ENCODE data around the gene WDR7.
"Not testable (repeated sequence)": the region's sequence is repeated elsewhere in the genome, so short reads cannot be mapped to it uniquely, and the experiment has no call there.

The WDR7 gene

DNA sequence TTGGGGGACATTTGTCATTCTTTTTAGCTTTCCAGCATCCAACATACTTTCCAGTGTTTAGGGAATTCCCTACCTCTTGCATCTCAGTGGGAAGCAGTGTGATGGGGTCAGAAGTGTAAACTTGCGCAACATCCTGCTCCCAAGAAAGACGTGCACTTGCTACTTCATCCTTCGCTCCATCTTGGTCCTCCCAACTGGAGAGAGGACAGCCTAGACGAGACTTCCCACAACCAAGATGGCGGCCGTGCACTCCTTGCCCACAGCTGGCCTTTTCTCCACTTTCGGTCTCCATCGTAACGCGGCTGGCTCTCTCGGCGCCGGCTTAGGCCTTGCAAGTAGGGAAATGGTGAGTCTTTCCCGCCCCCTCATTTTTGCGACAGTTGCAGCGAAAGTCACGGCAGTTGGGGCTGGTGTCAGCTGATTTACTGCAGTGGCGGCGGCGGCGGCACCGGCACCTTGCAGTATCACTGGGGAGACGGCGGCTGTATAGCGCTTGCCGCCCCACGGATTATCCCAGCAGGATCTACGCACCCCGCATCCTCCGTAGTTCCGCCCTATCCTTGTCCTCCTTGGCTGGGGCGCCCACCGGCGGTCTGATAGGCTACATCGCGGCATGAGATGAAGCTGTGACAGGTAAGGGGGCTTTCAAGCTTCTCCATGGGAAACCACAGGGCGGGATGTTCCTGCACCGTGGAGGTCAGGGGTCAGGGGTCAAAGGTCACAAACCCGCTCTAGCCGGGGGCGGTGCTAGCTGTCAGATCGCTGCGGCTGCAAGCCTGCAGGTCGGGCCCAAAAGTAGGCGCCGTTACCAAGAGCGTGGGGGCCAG, at the start of gene WDR7:
Gene WDR7, plus strand, starts transcription at position 416 of the 827 bp plus-strand sequence. CDS start 21,157 bp downstream, outside the sequence.
- DNase-seq: peak; percentile 88 to 97

DNA sequence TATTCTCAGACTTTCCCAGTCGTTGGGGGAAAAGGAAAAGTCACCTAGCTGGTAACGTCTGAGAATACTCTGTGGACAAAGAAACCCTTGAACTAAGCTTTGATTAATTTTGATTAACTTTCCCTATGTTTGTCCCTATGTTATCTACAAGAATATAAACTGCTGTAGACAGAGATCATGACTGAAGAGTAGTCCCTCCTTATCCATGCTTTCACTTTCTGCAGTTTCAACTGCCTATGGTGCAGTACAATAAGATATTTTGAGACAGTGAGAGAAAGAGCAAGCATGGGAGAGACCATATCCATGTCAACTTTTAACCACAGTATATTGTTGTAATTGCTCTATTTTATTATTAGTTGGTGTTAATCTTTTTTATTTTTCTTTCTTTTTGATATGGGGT, 44.5 kb upstream of the WDR7 start:
- no peak for DNase-seq

DNA sequence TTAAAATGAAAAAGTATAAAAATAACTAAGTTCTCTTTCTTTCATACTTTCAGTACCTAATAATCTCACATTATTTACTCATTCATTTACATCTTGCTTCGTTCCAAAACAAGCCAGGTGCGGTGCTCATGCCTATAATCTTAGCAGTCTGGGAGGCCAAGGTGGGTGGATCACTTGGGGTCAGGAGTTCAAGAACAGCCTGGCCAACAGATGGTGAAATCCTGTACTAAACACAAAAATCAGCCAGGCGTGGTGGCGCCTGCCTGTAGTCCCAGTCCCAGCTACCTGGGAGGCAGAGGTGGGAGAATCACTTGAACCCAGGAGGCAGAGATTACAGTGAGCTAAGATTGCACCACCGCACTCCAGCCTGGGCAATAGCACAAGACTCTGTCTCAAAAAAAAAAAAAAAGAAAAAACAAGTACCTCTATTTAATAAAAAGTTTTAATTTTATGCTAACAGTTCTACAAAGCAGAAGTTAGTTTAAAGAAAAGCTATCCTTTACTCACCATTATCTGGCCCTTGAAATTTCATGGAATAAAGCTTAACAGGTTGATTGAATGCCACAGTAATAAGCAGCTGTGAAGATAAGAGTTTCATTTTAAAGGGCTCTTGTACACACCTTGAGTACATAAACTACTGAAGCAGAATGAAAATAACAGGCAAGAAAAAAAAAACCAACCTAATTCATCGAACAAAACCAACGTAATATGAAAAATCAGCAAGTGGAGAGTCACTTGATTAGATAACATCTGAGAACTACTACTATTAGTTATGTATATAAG, 35.2 kb upstream of the WDR7 start:
- no peak for DNase-seq

DNA sequence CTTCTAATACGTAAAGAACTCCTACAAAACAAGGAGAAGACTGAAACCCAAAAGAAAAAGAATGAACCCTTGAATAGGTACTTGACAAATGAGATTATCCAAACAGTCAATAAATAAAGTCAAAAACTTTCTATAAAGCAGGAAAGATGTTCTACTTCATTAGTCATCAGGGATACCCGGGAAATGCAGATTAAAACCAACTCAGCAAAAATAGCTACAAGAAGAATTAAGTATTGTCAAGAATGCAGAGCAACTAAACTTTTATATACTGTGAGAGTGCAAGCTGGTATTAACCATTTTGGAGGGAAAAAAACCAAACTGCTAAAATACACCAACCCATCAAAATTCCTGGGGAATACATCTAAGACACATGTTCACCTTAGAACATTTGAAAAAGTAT, 23.2 kb upstream of the WDR7 start:
- no peak for DNase-seq

DNA sequence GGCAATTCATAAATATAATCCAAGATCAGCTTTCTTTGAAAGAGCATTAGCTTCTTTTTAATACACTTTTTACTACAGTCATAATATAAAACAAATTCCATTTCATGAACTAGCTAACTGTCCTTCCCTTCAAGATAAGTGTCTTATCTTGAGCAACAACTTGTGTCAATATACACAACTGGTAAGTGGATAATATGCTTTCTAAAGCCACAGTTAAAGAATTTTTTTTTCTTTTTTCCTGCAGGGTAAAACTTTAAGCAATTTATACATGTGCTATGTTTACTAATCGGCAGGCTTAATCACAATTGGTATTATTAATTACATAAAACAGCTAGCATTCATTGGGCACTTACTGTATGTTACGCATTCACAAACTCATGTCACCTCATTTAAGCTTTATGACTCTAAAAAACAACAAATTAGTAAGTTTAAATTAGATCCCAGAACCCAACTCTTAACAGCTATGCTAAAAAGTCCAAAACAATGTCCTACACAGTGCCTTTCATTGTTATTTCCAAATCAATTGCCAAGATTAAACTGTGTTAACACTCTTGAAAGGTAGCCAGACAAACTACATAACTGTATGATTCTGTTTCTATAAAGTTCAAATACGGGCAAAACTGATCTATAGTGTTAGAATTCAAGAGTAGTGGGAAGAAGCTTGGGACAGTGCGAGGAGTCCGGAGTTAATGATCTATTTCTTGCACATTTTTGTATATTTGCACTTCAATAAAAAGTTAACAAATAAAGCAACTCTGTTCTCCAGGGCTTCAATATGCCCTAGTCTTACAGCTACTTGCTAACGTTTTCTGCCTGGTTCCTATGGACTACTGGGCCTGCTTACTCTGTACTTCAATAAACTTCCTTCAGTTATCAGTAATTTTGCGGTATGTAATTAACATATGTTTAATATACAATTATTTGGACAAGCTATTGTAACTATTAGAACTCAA, 18.8 kb upstream of the WDR7 start:
- DNase-seq: no peak

DNA sequence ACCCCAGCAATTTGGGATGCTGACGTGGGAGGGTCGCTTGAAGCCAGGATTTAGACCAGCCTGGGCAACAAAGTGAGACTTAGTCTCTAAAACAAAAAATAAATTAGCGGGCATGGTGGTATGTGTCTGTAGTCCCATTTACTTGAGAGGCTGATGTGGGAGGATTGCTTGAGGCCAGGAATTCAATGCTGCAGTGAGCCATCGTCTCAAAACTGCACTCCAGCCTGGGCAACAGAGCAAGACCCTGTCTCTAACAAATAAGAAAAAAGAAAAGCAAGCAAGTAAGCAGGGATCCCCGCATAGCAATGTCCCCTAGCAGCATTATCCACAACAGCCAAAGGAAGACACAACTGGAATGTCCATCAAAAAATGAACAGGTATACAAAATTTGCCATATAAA, 16.2 kb upstream of the WDR7 start:
- no peak for DNase-seq

DNA sequence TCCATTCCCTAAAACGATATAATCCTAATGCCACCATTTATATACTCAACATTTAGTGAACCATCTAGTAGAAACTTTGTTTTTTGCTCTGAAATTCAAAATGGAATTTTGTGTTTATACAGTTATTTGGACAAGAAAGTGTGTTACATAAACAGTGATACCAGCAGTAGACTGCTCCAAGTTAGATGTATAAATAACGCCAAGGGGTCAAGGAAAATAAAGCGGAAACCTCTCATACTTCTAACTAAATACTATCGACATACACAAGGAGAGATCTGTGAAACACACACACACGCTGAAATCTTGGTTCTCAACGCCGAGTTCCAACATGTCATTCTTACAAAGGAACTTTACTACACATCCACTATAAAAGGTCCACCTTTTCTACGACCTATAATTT, 14.0 kb upstream of the WDR7 start:
- no peak for DNase-seq

DNA sequence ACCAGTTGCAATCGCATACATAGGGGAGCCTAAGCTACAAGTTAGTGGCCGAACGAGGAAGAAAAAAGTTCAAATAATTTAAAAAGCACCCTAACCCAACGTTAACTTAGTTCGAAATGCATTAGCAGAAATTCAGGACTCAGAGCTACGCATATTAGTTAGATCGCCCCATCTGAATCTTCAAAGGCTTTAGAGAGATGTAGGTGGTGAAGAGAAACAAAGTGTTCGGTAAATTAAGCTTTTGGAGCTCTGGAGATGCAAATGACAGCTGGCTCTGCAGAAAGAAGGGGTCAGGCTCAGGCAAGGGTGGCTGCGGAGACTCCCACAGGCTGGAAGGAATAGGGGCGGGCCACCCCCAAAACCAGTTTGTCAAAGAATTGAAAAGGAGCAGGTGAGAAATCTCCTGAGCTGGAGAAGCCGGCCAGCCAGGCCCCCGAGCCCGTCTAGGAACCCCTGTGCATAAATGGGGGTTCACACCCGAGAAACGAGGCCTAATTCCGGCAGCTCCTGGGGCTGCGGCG, 13.4 kb upstream of the WDR7 start:
- peak in 1 of 2 experiments; percentile 7 for DNase-seq

DNA sequence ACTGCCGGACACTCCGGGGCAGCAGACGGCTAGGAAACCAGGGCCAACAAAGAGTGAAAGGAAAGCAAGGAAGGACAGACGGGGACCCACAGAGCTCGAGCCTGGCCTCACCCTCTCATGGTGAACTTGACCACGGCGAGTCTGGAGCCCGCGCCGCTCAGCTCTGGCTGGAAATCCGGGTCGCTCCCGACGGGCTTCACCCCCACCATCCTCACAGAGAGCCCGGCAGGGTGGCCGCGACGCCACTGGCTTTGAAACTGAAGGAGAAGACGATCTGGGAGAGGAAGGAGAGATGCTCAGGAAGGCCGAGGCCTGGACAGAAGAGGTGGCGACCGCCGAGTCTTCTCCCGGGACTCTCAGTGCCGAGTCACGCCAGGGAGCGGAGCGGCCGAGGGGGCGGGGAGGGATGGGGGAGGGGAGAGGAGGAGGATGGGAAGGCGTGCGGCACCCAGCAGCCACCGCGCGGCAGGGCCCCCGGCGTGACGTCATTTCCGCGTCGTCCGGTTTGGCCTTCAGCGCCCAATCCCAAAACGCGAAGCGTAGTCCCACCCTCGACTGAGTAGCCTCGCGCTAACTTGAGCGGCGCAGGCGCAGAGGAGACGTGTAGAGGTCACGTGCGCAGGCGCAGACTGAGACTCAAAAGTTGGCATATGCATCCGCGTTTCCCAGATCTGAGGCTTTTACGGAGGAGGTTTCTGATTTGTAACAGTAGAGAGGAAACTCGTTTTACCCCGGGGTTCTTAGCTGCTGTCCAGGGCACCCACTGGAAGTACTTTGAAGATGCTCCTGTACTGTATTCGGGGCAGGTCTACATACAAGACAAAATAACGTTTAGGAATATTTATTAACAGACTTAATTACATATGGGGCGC, 12.7 kb upstream of the WDR7 start, which contains the start of gene TXNL1:
Gene TXNL1, minus strand, starts transcription at position 361 of the 872 bp plus-strand sequence. Its CDS starts 152 bp downstream, at position 209.
- DNase-seq: peak; percentile 100

DNA sequence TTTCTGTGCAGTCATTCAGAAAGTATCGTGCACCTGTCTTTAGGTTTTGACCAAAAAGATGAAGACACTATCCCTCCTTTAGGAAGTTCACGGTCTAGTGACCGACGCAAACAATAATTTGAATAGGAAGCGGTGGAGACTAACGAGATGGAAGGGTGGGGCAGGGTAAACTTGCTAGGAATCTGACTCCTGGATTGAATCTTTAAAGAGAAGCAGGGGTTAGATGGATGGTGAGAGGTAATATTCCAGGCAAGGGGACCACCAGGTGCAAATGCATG, 12.1 kb upstream of the WDR7 start:
- no peak for DNase-seq

DNA sequence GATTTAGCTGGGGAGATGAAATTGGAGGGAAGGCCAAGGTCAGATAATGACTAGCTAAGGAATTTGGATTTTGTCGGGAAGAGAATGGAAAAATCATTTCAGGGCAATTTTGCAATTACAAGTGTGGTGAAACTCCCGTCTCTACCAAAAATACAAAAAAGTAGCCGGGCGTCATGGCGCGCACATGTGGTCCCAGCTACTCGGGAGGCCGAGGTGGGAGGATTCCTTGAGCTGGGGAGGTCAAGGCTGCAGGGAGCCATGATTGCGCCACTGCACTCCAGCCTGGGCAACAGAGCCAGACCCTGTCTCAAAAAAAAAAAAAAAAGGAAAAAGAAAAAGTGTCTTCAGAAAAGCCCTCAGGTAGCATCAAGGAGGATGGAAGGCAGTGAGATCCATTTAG, 11.6 kb upstream of the WDR7 start:
- no peak for DNase-seq

DNA sequence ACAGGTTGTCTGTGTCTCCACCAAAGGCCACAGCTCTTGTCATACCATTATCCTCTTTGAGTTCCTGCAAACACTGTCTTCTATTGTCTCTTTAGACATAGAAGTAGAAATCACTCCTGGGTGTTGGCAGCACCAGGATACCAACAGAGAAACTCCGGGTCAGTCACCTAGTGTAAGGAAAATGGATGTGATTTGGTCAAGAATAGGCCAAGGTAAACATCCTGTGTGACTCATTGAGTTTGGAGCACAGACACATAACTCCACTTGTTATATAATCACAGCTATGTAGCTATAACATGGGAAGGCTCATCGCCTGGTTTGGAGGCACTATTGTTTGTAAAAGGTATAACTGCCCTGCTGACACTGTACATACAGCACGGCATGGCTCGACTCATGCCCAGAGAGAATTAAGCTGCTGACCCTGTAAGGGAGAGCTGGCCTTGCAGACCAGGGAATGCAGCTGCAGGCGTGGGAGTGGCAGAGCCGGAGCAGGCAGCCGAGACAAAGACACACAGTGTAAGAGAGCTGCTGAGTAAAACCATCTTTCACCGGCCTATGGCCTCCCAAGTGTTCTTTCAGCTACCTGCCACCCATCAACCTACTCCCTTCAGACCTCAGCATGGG, 9.3 kb upstream of the WDR7 start:
- no peak for DNase-seq

DNA sequence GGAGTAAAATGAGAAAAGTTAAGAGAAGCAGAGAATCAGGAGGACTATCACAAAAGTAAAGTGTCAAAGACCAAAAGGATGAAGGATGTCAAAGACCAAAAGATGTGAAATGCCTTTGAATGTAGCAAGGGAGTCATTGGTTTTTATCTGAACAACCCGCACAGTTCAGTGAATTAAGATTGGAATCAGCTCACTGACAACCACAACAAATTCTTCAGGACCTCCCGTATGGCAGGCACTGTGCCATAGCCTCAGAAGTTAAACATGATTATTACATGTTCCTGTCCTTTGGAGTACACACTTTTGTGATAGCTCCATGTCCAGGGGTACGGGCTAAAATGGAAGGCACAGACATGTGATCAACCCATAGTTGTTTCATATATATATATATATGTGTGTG, 7.8 kb upstream of the WDR7 start:
- no peak for DNase-seq

DNA sequence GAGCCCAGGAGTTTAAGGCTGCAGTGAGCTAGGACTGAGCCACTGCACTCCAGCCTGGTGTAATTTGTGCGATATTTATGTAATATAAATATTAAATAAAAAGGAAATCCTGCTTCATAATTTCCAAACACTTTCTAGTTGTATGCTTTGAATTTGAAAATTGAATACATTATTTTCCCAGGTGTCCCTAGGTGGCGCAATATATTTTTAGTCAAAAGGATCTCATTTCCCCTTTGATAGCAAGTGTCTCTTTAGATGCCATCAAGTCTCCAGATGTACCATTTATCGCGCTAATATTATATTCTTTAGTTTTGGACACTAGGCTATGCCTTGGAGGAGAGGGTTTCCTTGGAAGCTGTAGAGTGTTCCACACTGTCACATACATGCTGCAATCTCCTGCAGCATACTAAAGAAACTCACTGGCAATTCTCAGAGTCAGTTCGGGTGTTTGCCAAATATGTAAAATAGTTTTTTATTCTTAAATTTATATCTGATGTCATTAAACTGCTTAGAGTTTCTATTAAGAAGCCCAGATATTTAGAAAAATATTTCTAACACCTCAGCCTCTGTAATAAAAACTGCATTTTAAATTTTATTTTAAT, 5.6 kb upstream of the WDR7 start:
- DNase-seq: no peak

DNA sequence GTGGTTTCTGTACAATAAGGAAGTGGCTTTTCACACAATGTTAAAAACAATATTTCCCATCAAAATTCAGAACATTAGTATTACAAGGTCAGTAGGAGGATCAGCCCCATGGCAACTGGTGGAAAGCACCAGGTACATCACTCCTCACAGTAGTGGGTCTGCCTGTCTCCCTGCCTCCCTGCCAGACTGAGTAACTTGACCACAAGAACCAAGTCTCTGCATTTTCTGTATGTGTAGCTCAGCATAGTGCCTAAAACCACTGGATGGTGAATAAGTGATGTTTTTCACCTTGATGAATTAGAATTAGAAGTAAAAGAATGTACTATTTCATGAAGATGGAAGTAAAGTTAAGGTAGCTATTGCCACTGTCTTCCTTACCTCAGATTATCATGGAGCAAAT, 4.1 kb upstream of the WDR7 start:
- no peak for DNase-seq

DNA sequence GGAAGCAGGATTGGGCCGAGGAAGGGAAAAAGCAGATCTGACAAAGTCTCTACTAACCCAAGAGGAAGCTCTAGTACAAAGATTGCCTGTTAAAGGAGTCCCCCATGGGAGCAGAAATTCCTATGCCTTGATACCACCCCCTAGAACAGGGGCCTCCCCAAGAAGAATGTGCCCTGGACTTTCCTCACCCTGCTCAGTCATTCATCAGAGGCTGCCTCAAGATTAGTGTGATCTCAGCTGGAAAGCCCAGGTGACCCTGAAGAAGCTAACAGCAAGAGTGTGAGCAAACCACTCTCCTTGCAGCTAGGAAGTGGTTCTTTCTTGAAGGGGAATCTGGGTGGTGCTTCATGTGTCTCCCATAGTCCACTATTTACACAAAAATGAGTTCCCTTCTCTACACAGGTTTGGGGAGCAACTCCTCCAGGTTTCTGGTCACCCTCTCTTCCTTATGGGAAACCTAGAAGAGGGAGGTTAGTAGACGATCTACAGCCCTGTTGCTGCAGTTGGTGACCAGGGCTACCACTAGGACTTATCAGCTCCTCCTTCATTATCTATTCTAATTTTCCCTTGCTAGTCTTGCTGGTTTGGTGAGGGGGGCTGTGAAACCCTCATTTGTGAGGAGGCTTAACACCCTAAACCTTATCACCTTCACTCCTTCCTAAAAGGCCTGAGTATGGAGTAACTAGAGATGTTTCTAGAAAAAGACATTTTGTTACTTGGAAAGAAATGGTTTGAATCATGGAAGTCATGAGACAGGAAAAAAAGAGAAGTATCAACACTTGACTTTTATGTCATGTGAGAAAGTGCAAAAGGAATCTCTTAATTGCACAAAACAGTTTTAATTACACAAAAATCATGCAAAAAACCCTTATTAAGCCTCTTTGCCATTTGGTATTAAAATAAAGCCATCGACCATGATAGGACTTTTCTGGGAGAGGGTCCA, 2.9 kb upstream of the WDR7 start:
- no peak for DNase-seq

DNA sequence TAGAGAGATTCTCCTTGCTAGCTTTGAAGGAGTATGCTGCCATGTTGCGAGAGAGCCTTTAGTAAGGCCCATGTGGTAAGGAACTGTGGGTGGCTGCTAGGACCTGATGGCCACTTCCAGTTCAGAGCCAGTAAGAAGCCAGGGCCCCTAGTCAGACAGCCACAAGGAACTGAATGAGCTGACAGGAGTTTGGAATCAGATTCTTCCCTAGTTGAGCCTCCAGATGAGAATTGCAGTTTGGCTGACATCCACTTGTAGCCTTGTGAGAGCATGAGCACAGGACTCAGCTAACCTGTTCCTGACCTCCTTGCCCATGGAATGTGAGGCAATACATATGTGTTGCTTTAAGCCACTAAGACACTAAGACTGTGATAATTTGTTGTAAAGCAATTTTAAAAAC, 1.2 kb upstream of the WDR7 start:
- DNase-seq: no peak

DNA sequence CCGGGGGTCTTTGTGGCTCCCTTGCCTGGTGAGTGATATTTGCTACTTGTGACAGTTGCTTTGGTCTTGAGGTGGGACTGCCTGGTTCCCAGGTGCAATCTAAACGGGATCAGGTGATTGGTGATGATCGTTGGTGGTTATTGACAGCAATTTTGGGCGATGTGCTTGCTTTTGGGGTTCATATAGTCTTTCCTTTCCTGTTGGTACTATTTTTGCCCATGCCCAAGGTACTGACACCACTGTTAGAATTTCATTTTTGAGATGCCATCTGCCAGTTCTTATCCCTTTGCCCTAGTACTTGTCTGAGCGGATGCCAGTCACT, 573 bp downstream of the WDR7 start:
- DNase-seq: no peak

DNA sequence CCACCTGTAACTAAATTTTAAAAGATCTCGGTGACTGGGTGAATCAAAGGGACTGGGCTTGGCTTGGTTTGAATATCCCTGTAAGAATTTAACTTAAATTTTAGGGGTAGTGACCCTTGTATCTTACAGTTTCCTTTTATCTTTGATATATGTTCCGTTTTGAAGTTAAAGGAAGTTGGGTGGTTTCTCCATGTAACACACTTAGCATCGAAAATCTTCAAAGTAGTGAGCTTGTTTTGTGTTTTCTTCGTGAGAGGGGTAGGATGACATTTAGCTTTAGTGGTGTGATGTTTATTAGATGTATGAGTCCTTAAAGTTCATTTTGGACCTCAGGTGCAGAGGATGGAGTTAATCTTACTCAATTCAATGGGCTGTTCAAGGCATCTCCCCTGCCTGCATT, 1.6 kb downstream of the WDR7 start:
- DNase-seq: no peak

DNA sequence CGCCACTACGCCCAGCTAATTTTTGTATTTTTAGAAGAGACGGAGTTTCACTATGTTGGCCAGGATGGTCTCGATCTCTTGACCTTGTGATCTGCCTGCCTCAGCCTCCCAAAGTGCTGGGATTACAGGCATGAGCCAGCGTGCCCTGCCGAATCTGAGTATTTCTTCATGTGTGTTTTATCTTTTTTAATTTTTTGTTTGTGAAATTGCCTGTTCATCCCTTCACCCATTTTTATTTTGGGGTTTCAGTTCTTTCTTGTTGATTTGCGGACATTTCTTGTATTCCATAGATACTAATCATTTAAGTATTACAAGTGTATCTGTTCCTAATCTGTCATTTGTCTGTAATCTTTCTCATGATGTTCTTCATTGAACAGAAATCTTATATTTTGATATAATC, 3.1 kb downstream of the WDR7 start:
- not testable (repeated sequence) for DNase-seq
